MM.1S (cell line): Measurements from ENCODE around the gene TTC34.

Source experiments
- DNase-seq: peaks from one replicate; pipeline ENCODE4 v3.0.0-alpha.2; 2015
- H2AFZ ChIP-seq: fragments of 300-600 bp; sonication (generic); 2 replicates; pipeline ENCODE4 v1.6.0; 2016; ENCODE audit warnings: antibody characterized with exemption, low read length
- H3F3A ChIP-seq: fragments of 300-600 bp; sonication (generic); 2 replicates; pipeline ENCODE4 v1.6.1; 2016; ENCODE audit warnings: mild to moderate bottlenecking, antibody characterized with exemption, low read length, moderate library complexity, mixed read lengths; ENCODE audit not compliant: insufficient read depth
- H3K27ac ChIP-seq: fragments of 300-600 bp; sonication (generic); 2 replicates; pipeline ENCODE4 v1.5.1; 2016; ENCODE audit warnings: mild to moderate bottlenecking, low read length
- H3K27me3 ChIP-seq: fragments of 300-600 bp; sonication (generic); replicated peaks from 2 replicates; pipeline ENCODE4 v1.6.0; 2016; ENCODE audit warnings: low read length; ENCODE audit not compliant: insufficient read depth
- H3K36me3 ChIP-seq: fragments of 300-600 bp; sonication (generic); replicated peaks from 2 replicates; pipeline ENCODE4 v1.6.1; 2016; ENCODE audit warnings: mild to moderate bottlenecking, low read length, mixed read lengths; ENCODE audit not compliant: insufficient read depth
- H3K4me1 ChIP-seq: fragments of 300-600 bp; sonication (generic); 2 replicates; pipeline ENCODE4 v1.6.1; 2016; ENCODE audit warnings: low read length, mixed read lengths
- H3K4me2 ChIP-seq: fragments of 300-600 bp; sonication (generic); 2 replicates; pipeline ENCODE4 v1.6.0; 2016; ENCODE audit warnings: low read depth, low read length
- H3K4me3 ChIP-seq: fragments of 300-600 bp; sonication (generic); 2 replicates; pipeline ENCODE4 v1.5.1; 2016; ENCODE audit warnings: low read length, mixed read lengths
- H3K79me2 ChIP-seq: fragments of 300-600 bp; sonication (generic); 2 replicates; pipeline ENCODE4 v1.6.1; 2016; ENCODE audit warnings: mixed run types, low read length, mixed read lengths
- H3K9ac ChIP-seq: fragments of 300-600 bp; sonication (generic); 2 replicates; pipeline ENCODE4 v1.6.1; 2016; ENCODE audit warnings: low read length, mixed read lengths
- H3K9me2 ChIP-seq: fragments of 300-600 bp; sonication (generic); replicated peaks from 2 replicates; pipeline ENCODE4 v1.6.1; 2016; ENCODE audit warnings: mild to moderate bottlenecking, low read length, mixed read lengths; ENCODE audit not compliant: insufficient read depth
- H3K9me3 ChIP-seq: fragments of 300-600 bp; sonication (generic); replicated peaks from 2 replicates; pipeline ENCODE4 v1.6.1; 2016; ENCODE audit warnings: mild to moderate bottlenecking, low read length, mixed read lengths; ENCODE audit not compliant: insufficient read depth
- H4K20me1 ChIP-seq: fragments of 300-600 bp; sonication (generic); 2 replicates; pipeline ENCODE4 v1.6.1; 2016; ENCODE audit warnings: mild to moderate bottlenecking, low read length, moderate library complexity, mixed read lengths; ENCODE audit not compliant: insufficient read depth
- EZH2 ChIP-seq: fragments of 300-600 bp; sonication (generic); optimal IDR thresholded peaks from 2 replicates; pipeline ENCODE3; 2017; ENCODE audit warnings: low read depth, mild to moderate bottlenecking, antibody characterized with exemption, low read length, mixed read lengths
- EZH2phosphoT487 ChIP-seq: fragments of 300-600 bp; sonication (generic); IDR thresholded peaks from 2 replicates; pipeline ENCODE4 v1.6.1; 2018; ENCODE audit warnings: antibody characterized with exemption, low read length
- TF ChIP-seq, protein P1 (sequence below): fragments of 300-600 bp; sonication (generic); IDR thresholded peaks from 2 replicates; pipeline ENCODE4 v1.5.1; 2016; ENCODE audit warnings: antibody characterized with exemption, low read length, mixed read lengths

TTC34 gene

DNA sequence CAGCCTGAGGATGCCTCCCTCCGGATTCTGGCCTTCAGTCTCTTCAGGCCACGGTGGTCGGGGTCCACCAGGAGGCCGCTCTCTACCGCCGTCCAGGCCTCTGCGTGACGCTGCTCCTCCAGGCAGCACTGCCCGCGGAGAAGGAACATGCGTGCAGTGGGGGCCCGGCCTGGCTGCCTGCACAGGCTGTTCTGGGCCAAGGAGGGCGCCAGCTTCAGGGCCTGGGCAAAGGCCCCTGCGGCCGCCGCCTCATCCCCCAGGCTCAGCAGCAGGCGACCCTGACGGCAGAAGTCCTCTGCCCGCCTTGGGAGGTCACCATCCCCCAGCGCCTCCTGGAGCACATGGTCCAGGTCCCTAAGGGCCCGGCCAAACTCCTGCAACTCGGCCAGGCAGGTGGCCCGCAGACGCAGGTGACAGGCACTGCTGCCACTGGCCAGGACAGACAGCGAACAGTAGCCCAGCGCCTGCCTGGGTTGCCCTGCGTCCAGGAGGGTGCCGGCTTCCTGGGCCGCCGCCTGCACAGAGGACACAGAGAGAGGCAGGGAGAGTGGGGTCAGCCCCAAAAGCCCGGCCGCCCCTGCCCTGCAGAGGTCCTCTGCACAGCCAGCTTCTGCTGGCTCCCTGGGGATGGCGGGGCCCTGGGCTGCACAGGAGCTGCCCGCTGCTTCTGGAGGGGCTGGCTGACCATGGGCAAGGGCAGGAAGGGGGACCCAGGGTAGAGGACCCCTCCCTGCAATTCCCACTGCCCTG, 159.9 kb downstream of the TTC34 start:
- TF ChIP-seq EZH2phosphoT487 = no peak
- TF ChIP-seq, protein P1, sequence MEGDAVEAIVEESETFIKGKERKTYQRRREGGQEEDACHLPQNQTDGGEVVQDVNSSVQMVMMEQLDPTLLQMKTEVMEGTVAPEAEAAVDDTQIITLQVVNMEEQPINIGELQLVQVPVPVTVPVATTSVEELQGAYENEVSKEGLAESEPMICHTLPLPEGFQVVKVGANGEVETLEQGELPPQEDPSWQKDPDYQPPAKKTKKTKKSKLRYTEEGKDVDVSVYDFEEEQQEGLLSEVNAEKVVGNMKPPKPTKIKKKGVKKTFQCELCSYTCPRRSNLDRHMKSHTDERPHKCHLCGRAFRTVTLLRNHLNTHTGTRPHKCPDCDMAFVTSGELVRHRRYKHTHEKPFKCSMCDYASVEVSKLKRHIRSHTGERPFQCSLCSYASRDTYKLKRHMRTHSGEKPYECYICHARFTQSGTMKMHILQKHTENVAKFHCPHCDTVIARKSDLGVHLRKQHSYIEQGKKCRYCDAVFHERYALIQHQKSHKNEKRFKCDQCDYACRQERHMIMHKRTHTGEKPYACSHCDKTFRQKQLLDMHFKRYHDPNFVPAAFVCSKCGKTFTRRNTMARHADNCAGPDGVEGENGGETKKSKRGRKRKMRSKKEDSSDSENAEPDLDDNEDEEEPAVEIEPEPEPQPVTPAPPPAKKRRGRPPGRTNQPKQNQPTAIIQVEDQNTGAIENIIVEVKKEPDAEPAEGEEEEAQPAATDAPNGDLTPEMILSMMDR = no peak
- no peak for TF ChIP-seq EZH2
- no peak overlapping the region for H3K9ac ChIP-seq
- H3K27me3 ChIP-seq = peaks cover 52% of the 10 kb centered on the region
- DNase-seq = no peak
- peak overlapping the region; percentile 99; the same call in 1 of the 2 replicates for H3K4me2 ChIP-seq
- H3K9me2 ChIP-seq = no peaks in the 10 kb centered on the region
- H3K4me3 ChIP-seq = no peak overlapping the region
- no peak overlapping the region for H2AFZ ChIP-seq
- H3K79me2 ChIP-seq = no peaks in the 10 kb centered on the region
- H3K27ac ChIP-seq = no peak overlapping the region
- H3K36me3 ChIP-seq = no peaks in the 10 kb centered on the region
- H3F3A ChIP-seq = no peaks in the 10 kb centered on the region
- H3K4me1 ChIP-seq = no peaks in the 10 kb centered on the region
- H4K20me1 ChIP-seq = no peaks in the 10 kb centered on the region
- H3K9me3 ChIP-seq = no peaks in the 10 kb centered on the region

DNA sequence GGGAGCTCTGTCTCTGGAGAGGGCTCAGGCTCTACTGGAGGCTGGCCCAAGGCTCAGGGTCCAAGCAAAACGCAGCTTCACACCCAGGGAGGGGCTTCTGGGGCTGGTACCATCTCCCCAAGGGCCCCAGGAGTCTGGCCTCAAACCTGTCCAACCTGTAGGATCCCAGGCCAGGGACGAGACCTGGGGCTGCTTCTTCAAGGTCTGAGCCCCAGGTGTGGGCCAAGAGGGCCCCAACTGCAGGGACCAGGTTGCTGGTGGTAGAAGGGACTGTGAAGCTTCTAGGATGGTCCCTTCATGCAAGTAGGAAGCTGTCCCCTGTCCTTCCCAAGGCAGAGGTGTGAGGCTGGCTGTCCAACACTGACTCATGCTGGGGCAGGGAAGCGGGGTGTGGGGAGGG, 160.9 kb downstream of the TTC34 start:
- H3K36me3 ChIP-seq = no peaks in the 10 kb centered on the region
- DNase-seq = no peak
- no peak overlapping the region for H3K9ac ChIP-seq
- no peak overlapping the region for H3K4me3 ChIP-seq
- H3K9me2 ChIP-seq = no peaks in the 10 kb centered on the region
- H2AFZ ChIP-seq = no peak overlapping the region
- H4K20me1 ChIP-seq = no peaks in the 10 kb centered on the region
- no peaks in the 10 kb centered on the region for H3K4me1 ChIP-seq
- no peaks in the 10 kb centered on the region for H3K79me2 ChIP-seq
- TF ChIP-seq EZH2 = no peak
- TF ChIP-seq, protein P1 = no peak
- TF ChIP-seq EZH2phosphoT487 = no peak
- H3K9me3 ChIP-seq = no peaks in the 10 kb centered on the region
- H3K27me3 ChIP-seq = peaks cover 52% of the 10 kb centered on the region
- no peaks in the 10 kb centered on the region for H3F3A ChIP-seq
- H3K4me2 ChIP-seq = no peak overlapping the region
- no peak overlapping the region for H3K27ac ChIP-seq

DNA sequence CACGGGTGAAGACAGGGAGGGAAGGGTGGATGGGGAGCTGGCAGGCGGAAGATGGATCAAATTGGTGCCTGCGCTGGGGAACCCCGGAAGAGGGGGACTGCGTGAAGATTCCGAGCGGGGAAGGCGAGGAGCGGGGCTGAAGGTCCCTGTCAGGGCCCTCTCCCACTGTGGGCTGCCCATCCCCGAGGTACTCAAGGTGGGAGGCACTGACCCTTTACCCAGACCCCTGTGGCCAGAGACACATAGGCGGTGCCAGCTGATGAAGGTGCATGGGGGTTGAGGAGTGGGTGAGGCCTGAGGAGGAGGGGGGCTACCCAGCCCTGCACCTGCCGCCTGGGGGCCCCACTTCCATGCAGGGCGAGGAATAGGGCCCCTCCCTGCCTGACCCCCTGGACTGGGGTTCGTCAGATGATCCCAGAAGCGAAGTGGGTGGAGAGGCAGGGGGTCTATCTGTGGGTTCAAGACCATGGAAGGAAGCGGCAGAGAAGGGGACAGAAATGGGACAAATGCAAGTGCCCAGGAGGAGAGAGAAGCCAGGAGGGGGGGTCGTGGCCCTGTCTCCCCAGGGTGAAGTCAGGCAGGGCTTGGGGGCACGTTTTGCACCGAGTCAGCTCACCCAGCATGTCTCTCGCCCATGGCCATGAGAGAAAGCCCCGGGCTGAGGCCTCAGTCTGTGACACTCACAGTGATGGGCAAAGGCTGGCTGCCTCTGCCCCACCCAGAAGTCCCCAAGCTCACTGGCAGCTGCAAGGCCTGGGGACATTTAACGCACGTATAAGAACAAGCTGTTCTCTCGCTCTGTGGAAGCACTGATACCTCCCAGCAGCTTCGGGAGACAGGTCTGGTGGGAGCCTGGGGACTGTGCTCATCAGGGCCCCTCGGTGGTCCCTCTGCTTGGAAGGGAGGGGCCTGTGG, 161.6 kb downstream of the TTC34 start:
- H3K36me3 ChIP-seq = no peaks in the 10 kb centered on the region
- H2AFZ ChIP-seq = no peak overlapping the region
- no peaks in the 10 kb centered on the region for H3K79me2 ChIP-seq
- TF ChIP-seq EZH2 = no peak
- H4K20me1 ChIP-seq = no peaks in the 10 kb centered on the region
- H3K27me3 ChIP-seq = peaks cover 52% of the 10 kb centered on the region
- H3K27ac ChIP-seq = no peak overlapping the region
- H3F3A ChIP-seq = no peaks in the 10 kb centered on the region
- DNase-seq = no peak
- H3K9me2 ChIP-seq = no peaks in the 10 kb centered on the region
- H3K9me3 ChIP-seq = no peaks in the 10 kb centered on the region
- H3K4me1 ChIP-seq = no peaks in the 10 kb centered on the region
- no peak overlapping the region for H3K4me2 ChIP-seq
- no peak overlapping the region for H3K9ac ChIP-seq
- no peak overlapping the region for H3K4me3 ChIP-seq
